ENCODE data around the gene RBM7. TPM values are rescaled to one million over a fixed set of nuclear protein-coding genes. Genes with fewer than 3 reads are reported as not detected.

The RBM7 gene
- total and polyA plus RNA-seq, 3 donors from 2014 or later, result 17.6 to 37.6 (median 22.3) TPM

GRCh38 chr11:114379394-114380069, 20.9 kb upstream of the RBM7 start:
- no peaks in the 10 kb centered on the region for H3K36me3 ChIP-seq (ENCODE audit: low read depth, missing control alignments)
- H3K4me1 ChIP-seq, result no peaks in the 10 kb centered on the region
- 95 to 100% methylated on average over 1 to 5 of the region's 5 CpGs for WGBS, 2 donors
- no peak for TF ChIP-seq CTCF (IDR thresholded peaks at IDR 0.05)
- TF ChIP-seq POLR2A (IDR thresholded peaks at IDR 0.05), result no peak
- H3K4me3 ChIP-seq, result no peak overlapping the region
- no peak overlapping the region for H3K27ac ChIP-seq
- H3K27me3 ChIP-seq, result no peaks in the 10 kb centered on the region
- no peaks in the 10 kb centered on the region for H3K9me3 ChIP-seq
- DNase-seq, result no peak
- intact Hi-C loops (cut with DNase I; ENCODE audit: low total_unique reads), result no loop called here

- Histone ChIP-seq H3K27me3 (no peaks in the 10 kb centered on the region), H3K4me1 (no peaks in the 10 kb centered on the region), H3K36me3 (ENCODE audit: low read depth, missing control alignments) (no peaks in the 10 kb centered on the region), H3K9me3 (no peaks in the 10 kb centered on the region), H3K4me3 (no peak overlapping the region), H3K27ac (no peak overlapping the region)
- TF ChIP-seq CTCF (IDR thresholded peaks at IDR 0.05), result no peak
- TF ChIP-seq POLR2A (IDR thresholded peaks at IDR 0.05), result no peak
- intact Hi-C loops (cut with DNase I; ENCODE audit: low total_unique reads), result no loop called here
- DNase-seq, result no peak
- 78 to 80% methylated on average over 3 of the region's 3 CpGs for WGBS, 2 donors
These were observed 18.0 kb upstream of the RBM7 start for GRCh38 chr11:114382509-114382908.

DNA sequence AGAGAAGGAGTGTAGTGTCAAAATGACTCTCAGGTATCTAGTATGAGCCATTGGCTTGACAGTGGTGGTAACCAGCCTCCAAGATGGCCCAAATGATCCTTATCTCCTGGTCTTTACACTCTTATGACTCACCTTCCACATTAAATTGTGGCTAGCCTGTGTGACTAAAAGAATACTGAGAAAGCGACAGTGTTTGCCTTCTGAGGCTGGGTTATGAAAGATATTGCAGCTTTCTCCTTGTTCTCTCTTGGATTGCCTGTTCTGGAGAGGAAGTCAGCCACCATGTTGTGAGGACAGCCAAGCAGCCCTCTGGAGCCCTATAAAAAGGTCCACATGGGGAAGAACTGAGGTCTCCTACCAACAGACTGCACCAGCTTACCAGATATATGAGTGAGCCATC, 16.0 kb upstream of the RBM7 start:
- Histone ChIP-seq H3K27ac (no peak overlapping the region), H3K9me3 (no peaks in the 10 kb centered on the region), H3K36me3 (ENCODE audit: low read depth, missing control alignments) (no peaks in the 10 kb centered on the region), H3K27me3 (no peaks in the 10 kb centered on the region), H3K4me1 (no peaks in the 10 kb centered on the region), H3K4me3 (no peak overlapping the region)
- no peak for DNase-seq
- intact Hi-C loops (cut with DNase I; ENCODE audit: low total_unique reads), result no loop called here
- TF ChIP-seq CTCF (IDR thresholded peaks at IDR 0.05), result no peak
- TF ChIP-seq POLR2A (IDR thresholded peaks at IDR 0.05), result no peak
- whole genome bisulfite sequencing, 2 donors, result 100% methylated on average over 1 of the region's 1 CpG

GRCh38 chr11:114386131-114386530, 14.3 kb upstream of the RBM7 start:
- TF ChIP-seq POLR2A (IDR thresholded peaks at IDR 0.05) (no peak), CTCF (IDR thresholded peaks at IDR 0.05) (no peak)
- WGBS, 2 donors, result 51 to 59% methylated on average over 2 of the region's 2 CpGs

GRCh38 chr11:114386545-114386944, 13.9 kb upstream of the RBM7 start:
- Histone ChIP-seq H3K4me1 (no peaks in the 10 kb centered on the region), H3K36me3 (ENCODE audit: low read depth, missing control alignments) (no peaks in the 10 kb centered on the region), H3K4me3 (no peak overlapping the region), H3K27ac (no peak overlapping the region), H3K27me3 (no peaks in the 10 kb centered on the region), H3K9me3 (no peaks in the 10 kb centered on the region)
- WGBS, 2 donors, result 75 to 82% methylated on average over 1 of the region's 1 CpG
- TF ChIP-seq CTCF (IDR thresholded peaks at IDR 0.05), result no peak
- TF ChIP-seq POLR2A (IDR thresholded peaks at IDR 0.05), result no peak
- no peak for DNase-seq
- intact Hi-C loops (cut with DNase I; ENCODE audit: low total_unique reads), result no loop called here

More at GRCh38 chr11:114386131-114386530, 14.3 kb upstream of the RBM7 start:
- no peaks in the 10 kb centered on the region for H3K36me3 ChIP-seq (ENCODE audit: low read depth, missing control alignments)
- H3K27ac ChIP-seq, result no peak overlapping the region
- no peaks in the 10 kb centered on the region for H3K27me3 ChIP-seq
- DNase-seq, result no peak
- no peak overlapping the region for H3K4me3 ChIP-seq
- H3K9me3 ChIP-seq, result no peaks in the 10 kb centered on the region
- intact Hi-C loops (cut with DNase I; ENCODE audit: low total_unique reads), result no loop called here
- H3K4me1 ChIP-seq, result no peaks in the 10 kb centered on the region
